A673 (cell line): ENCODE data around the gene PKNOX2. TPM values are rescaled to one million over a fixed set of nuclear protein-coding genes. Genes with fewer than 3 reads are reported as not detected.

Experiments used
- BruUV-seq: library from RNA; stranded (reverse); fragments of 400-500 nt; replicated peaks from 2 replicates; lab custom pipeline; 2021; lab: Mats Ljungman, UMichigan
- CTCF ChIA-PET: fragments of 300-600 bp; sonication (Branson Sonifier 250); formaldehyde crosslinking; loops from one replicate; lab custom pipeline; 2022; ENCODE audit warnings: antibody characterized with exemption; lab: Charles Lee
- POLR2A ChIA-PET: fragments of 300-600 bp; sonication (Branson Sonifier 250); formaldehyde crosslinking; loops from one replicate; lab custom pipeline; 2022; ENCODE audit warnings: antibody characterized with exemption; ENCODE audit not compliant: low non-redundant PET; lab: Charles Lee
- DNase-seq: peaks from one replicate; pipeline ENCODE4 v3.0.0-alpha.2; 2015; ENCODE audit warnings: low spot score
- H3K27ac ChIP-seq: fragments of 200-600 bp; sonication (generic); 2 replicates; pipeline ENCODE4 v1.5.1; 2016; ENCODE audit warnings: mixed run types, low read depth, mild to moderate bottlenecking, mixed read lengths, antibody characterized with exemption, low read length; ENCODE audit not compliant: poor library complexity, severe bottlenecking
- H3K27me3 ChIP-seq: fragments of 200-600 bp; sonication (generic); replicated peaks from 2 replicates; pipeline ENCODE4 v1.6.1; 2017; ENCODE audit warnings: mixed run types, low read depth, mild to moderate bottlenecking, mixed read lengths, antibody characterized with exemption, low read length; ENCODE audit not compliant: insufficient read depth, poor library complexity
- H3K36me3 ChIP-seq: fragments of 200-600 bp; sonication (generic); 2 replicates; pipeline ENCODE4 v1.6.1; 2016; ENCODE audit warnings: mixed run types, mild to moderate bottlenecking, mixed read lengths, antibody characterized with exemption, low read length; ENCODE audit not compliant: insufficient read depth, poor library complexity, severe bottlenecking
- H3K4me1 ChIP-seq: fragments of 200-600 bp; sonication (generic); 2 replicates; pipeline ENCODE4 v1.6.1; 2017; ENCODE audit warnings: mixed run types, mild to moderate bottlenecking, mixed read lengths, antibody characterized with exemption, low read length; ENCODE audit not compliant: insufficient read depth, poor library complexity, severe bottlenecking
- H3K4me3 ChIP-seq: fragments of 200-600 bp; sonication (generic); 2 replicates; pipeline ENCODE4 v1.5.1; 2016; ENCODE audit warnings: low read depth, mixed run types, mild to moderate bottlenecking, mixed read lengths, low read length; ENCODE audit not compliant: poor library complexity, severe bottlenecking
- H3K9me3 ChIP-seq: fragments of 200-600 bp; sonication (generic); 2 replicates; pipeline ENCODE4 v1.6.1; 2016; ENCODE audit warnings: mixed run types, low read depth, mild to moderate bottlenecking, mixed read lengths, antibody characterized with exemption, low read length; ENCODE audit not compliant: poor library complexity, severe bottlenecking
- EZH2 ChIP-seq: fragments of 200-600 bp; sonication (generic); IDR thresholded peaks from 2 replicates; pipeline ENCODE4 v1.6.1; 2017; ENCODE audit warnings: borderline replicate concordance, low read depth, mild to moderate bottlenecking, mixed read lengths, antibody characterized with exemption, low read length; ENCODE audit not compliant: poor library complexity, severe bottlenecking
- intact Hi-C: fragments of 100-400 bp; cut with micrococcal nuclease; formaldehyde crosslinking; loops from one replicate; pipeline ENCODE4 v1.10.0; 2022; ENCODE audit not compliant: unreplicated experiment
- total RNA-seq: library from RNA; stranded (reverse); gene quantifications from 2 replicates; pipeline ENCODE4 v1.2.3, GENCODE V29; 2021
- TF ChIP-seq, protein P1 (sequence below): fragments of 300-800, 200-600 bp; sonication (generic); conservative IDR thresholded peaks from 2 replicates; pipeline ENCODE4 v1.5.1; 2017; ENCODE audit warnings: low read depth, mild to moderate bottlenecking, antibody characterized with exemption, low read length, moderate library complexity, mixed read lengths

PKNOX2 gene
- total RNA-seq, 1 experiment from 2014 or later = 1.1 TPM

GRCh38 chr11:125290263-125290662 is 125.7 kb downstream of the PKNOX2 start:
- intact Hi-C loops = no loop called here
- CTCF ChIA-PET = no interaction called here
- H3K4me1 ChIP-seq = no peaks in the 10 kb centered on the region
- no peak for TF ChIP-seq EZH2
- TF ChIP-seq, protein P1, sequence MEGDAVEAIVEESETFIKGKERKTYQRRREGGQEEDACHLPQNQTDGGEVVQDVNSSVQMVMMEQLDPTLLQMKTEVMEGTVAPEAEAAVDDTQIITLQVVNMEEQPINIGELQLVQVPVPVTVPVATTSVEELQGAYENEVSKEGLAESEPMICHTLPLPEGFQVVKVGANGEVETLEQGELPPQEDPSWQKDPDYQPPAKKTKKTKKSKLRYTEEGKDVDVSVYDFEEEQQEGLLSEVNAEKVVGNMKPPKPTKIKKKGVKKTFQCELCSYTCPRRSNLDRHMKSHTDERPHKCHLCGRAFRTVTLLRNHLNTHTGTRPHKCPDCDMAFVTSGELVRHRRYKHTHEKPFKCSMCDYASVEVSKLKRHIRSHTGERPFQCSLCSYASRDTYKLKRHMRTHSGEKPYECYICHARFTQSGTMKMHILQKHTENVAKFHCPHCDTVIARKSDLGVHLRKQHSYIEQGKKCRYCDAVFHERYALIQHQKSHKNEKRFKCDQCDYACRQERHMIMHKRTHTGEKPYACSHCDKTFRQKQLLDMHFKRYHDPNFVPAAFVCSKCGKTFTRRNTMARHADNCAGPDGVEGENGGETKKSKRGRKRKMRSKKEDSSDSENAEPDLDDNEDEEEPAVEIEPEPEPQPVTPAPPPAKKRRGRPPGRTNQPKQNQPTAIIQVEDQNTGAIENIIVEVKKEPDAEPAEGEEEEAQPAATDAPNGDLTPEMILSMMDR = no peak
- no TSS peak for BruUV-seq
- H3K9me3 ChIP-seq = no peaks in the 10 kb centered on the region
- POLR2A ChIA-PET = interaction anchor here (0.6 kb wide), 1 partner anchor 226 kb away, joined by 3 read pairs; no protein-coding TSS in a partner anchor
- peaks cover 13% of the 10 kb centered on the region for H3K27me3 ChIP-seq
- no peak for DNase-seq
- no peaks in the 10 kb centered on the region for H3K36me3 ChIP-seq
- H3K4me3 ChIP-seq = no peak overlapping the region
- no peak overlapping the region for H3K27ac ChIP-seq

GRCh38 chr11:125292100-125292499 is 127.5 kb downstream of the PKNOX2 start:
- no peak for DNase-seq
- H3K27ac ChIP-seq = no peak overlapping the region
- no peaks in the 10 kb centered on the region for H3K4me1 ChIP-seq
- no peak overlapping the region for H3K4me3 ChIP-seq
- POLR2A ChIA-PET = no interaction called here
- no peaks in the 10 kb centered on the region for H3K36me3 ChIP-seq
- intact Hi-C loops = no loop called here
- TF ChIP-seq, protein P1 = no peak
- no peak for TF ChIP-seq EZH2
- CTCF ChIA-PET = no interaction called here
- no peaks in the 10 kb centered on the region for H3K9me3 ChIP-seq
- BruUV-seq = no TSS peak
- H3K27me3 ChIP-seq = peaks cover 13% of the 10 kb centered on the region

DNA sequence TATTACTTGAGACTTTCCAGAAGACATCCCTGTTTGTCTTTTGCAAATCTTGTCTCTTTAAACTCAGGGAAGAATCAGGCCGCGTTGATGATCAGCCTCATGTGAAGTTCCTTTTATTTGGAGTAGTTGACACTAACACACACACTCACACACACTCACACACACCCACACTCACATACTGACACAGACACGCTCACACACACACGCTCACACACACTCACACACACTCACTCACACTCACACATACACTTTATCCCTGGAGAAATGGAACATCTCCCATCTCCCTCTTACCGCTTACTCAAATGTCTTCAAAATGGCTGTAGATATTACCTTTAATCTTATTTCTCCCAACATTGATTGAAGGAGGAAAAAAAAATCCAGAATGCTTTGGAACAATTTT is 129.0 kb downstream of the PKNOX2 start:
- no peaks in the 10 kb centered on the region for H3K9me3 ChIP-seq
- H3K27ac ChIP-seq = no peak overlapping the region
- no TSS peak for BruUV-seq
- H3K4me3 ChIP-seq = no peak overlapping the region
- TF ChIP-seq EZH2 = no peak
- TF ChIP-seq, protein P1 = no peak
- no peaks in the 10 kb centered on the region for H3K4me1 ChIP-seq
- peaks cover 13% of the 10 kb centered on the region for H3K27me3 ChIP-seq
- intact Hi-C loops = no loop called here
- ChIA-PET POLR2A (no interaction called here), CTCF (no interaction called here)
- no peak for DNase-seq
- H3K36me3 ChIP-seq = no peaks in the 10 kb centered on the region
